ENCODE results near the gene C15orf39.

Gene C15orf39

DNA sequence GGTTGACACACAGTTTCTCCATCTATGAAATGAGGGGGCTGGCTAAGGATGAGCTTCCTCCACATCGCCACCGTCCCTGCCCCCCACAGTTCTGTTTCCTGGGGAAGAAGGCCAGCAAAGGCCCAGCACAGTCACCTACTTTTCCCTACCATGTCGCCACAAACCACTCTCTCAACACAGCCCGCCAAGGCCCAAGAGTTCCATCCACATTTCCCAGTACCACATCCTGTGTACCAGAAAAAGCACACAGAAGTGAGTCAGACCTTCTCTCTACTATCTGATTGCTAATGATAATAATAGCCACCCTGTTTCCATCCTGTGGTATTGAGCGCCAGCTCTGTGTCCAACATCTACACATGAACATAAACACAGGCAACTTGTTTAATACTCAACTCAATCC, 30.3 kb upstream of the C15orf39 start:
- POLR2A ChIA-PET = interaction anchor here (0.6 kb wide), 1 partner anchor 123 kb away, joined by 3 read pairs; no protein-coding TSS in a partner anchor
- no peak for DNase-seq (ENCODE audit: extremely low spot score)
- CTCF ChIA-PET = interaction anchor here (1.5 kb wide), 1 partner anchor 10 kb away, joined by 3 read pairs; no protein-coding TSS in a partner anchor
- TF ChIP-seq, protein P1, sequence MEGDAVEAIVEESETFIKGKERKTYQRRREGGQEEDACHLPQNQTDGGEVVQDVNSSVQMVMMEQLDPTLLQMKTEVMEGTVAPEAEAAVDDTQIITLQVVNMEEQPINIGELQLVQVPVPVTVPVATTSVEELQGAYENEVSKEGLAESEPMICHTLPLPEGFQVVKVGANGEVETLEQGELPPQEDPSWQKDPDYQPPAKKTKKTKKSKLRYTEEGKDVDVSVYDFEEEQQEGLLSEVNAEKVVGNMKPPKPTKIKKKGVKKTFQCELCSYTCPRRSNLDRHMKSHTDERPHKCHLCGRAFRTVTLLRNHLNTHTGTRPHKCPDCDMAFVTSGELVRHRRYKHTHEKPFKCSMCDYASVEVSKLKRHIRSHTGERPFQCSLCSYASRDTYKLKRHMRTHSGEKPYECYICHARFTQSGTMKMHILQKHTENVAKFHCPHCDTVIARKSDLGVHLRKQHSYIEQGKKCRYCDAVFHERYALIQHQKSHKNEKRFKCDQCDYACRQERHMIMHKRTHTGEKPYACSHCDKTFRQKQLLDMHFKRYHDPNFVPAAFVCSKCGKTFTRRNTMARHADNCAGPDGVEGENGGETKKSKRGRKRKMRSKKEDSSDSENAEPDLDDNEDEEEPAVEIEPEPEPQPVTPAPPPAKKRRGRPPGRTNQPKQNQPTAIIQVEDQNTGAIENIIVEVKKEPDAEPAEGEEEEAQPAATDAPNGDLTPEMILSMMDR (IDR thresholded peaks at IDR 0.05; ENCODE audit: control extremely low read depth, extremely low read depth, low read depth, missing control alignments) = no peak

DNA sequence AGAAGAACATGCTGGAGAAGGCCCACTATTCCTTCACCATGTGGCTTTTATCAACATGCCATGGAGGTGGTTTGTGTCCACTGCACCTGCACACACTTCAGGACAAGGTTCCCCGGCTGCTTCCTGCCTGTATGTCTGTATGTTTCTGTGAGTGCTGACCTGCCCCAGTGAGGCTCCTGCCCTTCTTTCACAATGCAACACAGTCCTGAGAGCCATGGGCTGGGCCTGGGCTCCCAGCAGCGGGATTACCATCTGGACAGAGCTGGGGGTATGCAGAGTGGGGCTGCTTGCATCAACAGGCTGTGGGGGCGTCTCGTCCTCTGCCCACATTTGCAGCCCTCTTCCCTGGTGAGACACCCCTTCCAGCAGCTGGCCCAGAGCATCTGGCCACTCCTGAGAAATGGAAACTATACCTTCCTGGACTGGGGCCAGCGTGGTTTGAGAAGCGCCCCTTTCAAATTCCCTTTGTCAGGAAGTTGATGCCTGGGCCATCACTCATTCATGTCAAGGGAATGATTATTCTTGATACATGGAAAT, 29.3 kb upstream of the C15orf39 start:
- ChIA-PET POLR2A (no interaction called here), CTCF (interaction anchor here (0.7 kb wide), 1 partner anchor 135 kb away, joined by 3 read pairs; no protein-coding TSS in a partner anchor)
- no peak for DNase-seq (ENCODE audit: extremely low spot score)
- TF ChIP-seq, protein P1 (IDR thresholded peaks at IDR 0.05; ENCODE audit: control extremely low read depth, extremely low read depth, low read depth, missing control alignments) = no peak

DNA sequence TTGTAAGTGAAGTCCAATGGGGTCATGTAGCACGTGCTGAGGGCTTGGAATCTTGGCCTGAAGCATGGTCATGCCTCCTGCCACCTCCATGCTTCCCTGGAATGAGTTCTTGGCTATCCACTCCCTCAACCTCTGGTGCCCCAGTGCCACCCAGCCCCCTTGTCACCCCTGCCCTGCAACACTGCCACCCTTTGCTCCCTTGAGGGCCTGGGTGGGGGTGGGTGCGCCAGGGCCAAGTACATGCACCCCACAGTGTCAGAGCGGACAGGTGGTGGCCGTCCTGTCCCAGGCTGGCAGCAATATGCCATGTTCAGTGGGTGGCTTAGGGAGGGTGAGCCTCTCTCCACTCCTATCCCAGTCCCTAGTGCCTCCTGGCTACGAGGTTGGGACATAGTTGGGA, 27.6 kb upstream of the C15orf39 start:
- TF ChIP-seq, protein P1 (IDR thresholded peaks at IDR 0.05; ENCODE audit: control extremely low read depth, extremely low read depth, low read depth, missing control alignments) = no peak
- CTCF ChIA-PET = interaction anchor here (1.8 kb wide), 1 partner anchor 25 kb away, joined by 6 read pairs; no protein-coding TSS in a partner anchor
- POLR2A ChIA-PET = no interaction called here
- no peak for DNase-seq (ENCODE audit: extremely low spot score)

DNA sequence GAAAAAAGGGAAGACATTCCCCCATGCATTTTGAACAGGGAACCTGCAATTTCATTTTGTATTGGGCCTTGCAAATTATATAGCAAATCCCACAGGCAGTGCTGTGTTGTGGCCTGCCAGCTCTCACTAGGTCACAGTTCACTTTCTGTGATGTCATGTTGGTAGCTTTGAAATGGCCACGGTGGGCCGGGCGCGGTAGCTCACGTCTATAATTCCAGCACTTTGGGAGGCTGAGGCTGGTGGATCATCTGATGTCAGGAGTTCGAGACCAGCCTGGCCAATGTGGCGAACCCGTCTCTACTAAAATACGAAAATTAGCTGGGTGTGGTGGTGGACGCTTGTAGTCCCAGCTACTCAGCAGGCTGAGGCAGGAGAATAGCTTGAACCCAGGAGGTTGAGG, 27.0 kb upstream of the C15orf39 start:
- no peak for DNase-seq (ENCODE audit: extremely low spot score)
- ChIA-PET POLR2A (no interaction called here), CTCF (interaction anchor here (0.6 to 1.8 kb wide), 2 partner anchors 24 to 141 kb away, joined by 3 to 6 read pairs; no protein-coding TSS in a partner anchor)
- TF ChIP-seq, protein P1 (IDR thresholded peaks at IDR 0.05; ENCODE audit: control extremely low read depth, extremely low read depth, low read depth, missing control alignments) = no peak

DNA sequence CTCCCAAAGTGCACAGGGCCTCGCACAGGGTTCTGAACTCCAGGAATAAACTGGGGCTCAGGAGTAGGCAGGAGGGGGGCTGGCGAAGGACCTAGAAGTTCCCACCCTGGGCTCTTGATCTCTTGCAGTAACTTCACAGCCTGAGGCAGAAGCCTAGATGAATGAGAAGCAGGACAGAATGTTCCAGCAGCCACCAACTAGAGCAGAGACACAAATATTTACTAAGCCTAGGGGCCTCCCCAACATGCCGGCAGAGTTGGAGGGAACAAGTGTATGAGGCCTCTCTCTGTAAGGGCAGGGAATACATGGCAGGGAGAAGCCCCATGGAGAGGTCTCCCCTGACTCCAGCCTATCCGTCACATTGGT, 25.3 kb upstream of the C15orf39 start:
- no peak for DNase-seq (ENCODE audit: extremely low spot score)
- TF ChIP-seq, protein P1 (IDR thresholded peaks at IDR 0.05; ENCODE audit: control extremely low read depth, extremely low read depth, low read depth, missing control alignments) = no peak
- CTCF ChIA-PET = interaction anchor here (1.3 to 1.4 kb wide), 2 partner anchors 11 to 147 kb away, joined by 3 read pairs; no protein-coding TSS in a partner anchor
- POLR2A ChIA-PET = no interaction called here

DNA sequence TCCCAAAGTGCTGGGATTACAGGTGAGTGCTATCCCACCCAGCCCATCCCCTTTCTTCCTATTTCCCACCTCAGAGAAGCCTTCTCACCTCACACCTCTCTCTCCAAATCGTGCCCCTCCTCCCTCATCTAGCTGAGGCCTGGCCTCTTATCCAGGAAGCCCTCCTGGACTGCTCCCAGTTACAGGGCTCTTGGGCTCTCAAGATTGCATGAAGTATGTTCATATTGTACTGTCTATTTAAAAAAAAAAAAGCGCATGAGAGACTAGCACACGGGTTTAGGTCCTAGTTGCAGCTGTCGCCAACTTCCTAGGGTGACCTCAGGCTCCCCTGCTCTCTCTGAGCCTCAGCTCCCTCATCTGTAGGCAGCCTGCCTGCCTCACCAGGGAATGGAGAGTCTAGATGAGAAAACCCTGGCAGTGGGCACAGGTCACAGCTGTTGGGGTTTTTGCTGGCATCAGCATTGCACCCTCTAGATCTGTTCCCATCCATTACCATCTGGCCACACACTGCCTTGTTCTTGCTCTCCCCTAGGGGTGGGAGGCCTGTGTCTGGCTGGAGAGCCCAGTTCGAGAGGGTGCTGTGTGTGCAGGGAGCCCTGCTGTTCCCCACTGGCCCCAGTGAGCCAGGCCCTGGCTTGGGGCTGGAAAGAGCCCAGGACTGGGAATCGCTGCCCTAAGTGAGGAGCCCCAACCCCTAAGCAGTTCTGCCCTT, 24.2 kb upstream of the C15orf39 start:
- POLR2A ChIA-PET = interaction anchor here (0.6 kb wide), 1 partner anchor 145 kb away, joined by 3 read pairs; no protein-coding TSS in a partner anchor
- CTCF ChIA-PET = interaction anchor here (1.2 to 1.3 kb wide), 2 partner anchors 134 to 148 kb away, joined by 3 to 4 read pairs; no protein-coding TSS in a partner anchor
- no peak for DNase-seq (ENCODE audit: extremely low spot score)
- TF ChIP-seq, protein P1 (IDR thresholded peaks at IDR 0.05; ENCODE audit: control extremely low read depth, extremely low read depth, low read depth, missing control alignments) = no peak

Data from GM10248 (cell line).